ENCODE data around the gene ALG12.

Gene ALG12
- total RNA-seq: 19.0 to 38.7 reads per million in 2 experiments

DNA sequence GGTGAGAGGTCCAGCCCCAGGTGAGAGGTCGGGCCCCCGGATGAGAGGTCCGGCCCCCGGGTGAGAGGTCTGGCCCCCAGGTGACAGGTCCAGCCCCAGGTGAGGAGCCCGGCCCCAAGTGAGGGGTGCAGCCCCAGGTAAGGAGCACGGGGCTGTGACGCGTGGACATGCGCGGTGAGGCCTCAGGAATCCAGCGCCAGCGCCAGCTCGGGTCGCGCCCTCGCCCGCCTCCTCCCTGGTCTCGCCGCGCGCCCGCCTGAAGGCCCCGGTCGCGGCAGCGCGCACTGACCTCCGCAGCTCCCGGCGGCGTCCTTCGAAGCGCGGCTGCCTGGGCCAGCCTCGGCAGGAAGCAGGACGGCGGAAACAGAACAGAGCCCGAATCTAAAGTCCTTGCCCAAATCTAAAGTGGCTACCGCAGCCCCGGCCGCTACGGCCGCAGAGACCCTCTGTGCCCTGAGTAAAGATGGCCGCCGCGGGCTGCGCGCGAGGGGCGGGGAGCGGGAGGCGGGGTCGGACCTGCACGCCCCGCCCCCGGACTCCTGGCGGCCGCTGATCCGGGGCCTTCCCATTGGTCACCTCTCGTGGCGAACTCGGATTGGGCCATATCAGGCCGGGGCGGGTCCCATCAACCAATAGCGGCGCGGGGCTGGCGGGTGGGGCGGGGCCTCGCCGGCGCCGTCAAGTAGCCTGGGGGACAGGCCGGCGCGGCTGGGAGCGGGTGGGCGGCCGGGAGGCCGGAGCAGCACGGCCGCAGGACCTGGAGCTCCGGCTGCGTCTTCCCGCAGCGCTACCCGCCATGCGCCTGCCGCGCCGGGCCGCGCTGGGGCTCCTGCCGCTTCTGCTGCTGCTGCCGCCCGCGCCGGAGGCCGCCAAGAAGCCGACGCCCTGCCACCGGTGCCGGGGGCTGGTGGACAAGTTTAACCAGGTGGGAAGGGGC lies at the start of gene ALG12, which contains the start of gene CRELD2:
TSS of gene ALG12 (minus strand) at position 465 of the 937 bp plus-strand sequence. CDS start 4,673 bp downstream, outside the sequence.
TSS of gene CRELD2 (plus strand) at position 661 of the 937 bp plus-strand sequence. CDS start at position 797, 136 bp downstream.
- DNase-seq (ENCODE audit: low read depth): peak; percentile 94

GRCh38 chr22:49967706-49968208 lies 49.5 kb upstream of the ALG12 start:
- no peak for DNase-seq (ENCODE audit: low read depth)

DNA sequence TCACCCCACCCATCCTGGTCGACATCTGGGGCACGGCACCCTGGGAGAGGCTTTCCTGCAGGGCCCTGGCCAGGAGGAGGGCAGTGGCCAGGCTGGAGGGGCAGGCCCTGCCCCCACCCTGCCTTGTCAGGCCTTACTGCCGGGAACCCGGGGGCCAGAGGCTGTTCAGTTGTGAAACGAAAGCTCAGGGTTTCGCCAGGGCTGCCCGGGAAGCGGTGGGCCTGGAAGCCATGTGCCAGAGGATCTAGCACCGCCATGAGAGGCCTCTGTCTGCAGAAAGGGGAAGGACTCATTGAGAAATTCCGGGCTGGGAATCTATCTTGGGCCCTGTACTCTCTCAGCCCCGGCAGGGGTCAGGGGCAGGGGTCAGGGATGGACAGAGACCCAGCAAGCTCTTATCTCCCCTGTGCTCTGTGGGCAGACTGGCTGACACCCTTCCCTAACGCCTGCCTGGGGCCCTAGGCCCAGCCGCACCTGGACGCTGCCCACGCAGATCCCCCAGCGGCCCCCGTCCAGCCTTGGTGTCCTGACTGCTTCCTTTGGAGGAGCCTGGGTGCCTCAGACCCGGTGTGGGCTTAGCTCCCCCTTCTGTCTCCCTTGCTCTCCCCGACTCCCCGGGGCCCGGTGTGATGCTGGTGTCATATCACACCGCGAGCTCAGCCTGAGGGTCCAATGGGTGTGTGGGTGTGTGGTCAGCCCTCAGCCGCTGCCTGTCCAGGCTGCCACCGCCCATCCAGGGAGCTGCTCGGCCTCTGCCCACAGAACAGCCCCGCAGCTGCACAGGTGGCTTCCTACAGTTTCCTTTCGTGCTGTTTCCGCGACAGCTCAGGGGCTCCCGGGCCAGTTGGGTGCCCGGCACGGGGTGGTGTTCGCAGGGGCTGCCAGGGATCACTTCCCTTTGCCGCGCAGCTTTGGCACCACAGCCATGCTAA lies 48.8 kb upstream of the ALG12 start:
- DNase-seq (ENCODE audit: low read depth): no peak

GRCh38 chr22:49966041-49966773 lies 48.0 kb upstream of the ALG12 start:
- no peak for DNase-seq (ENCODE audit: low read depth)

- DNase-seq (ENCODE audit: low read depth): no peak
Observed at GRCh38 chr22:49965091-49966040, 47.1 kb upstream of the ALG12 start.

- no peak for DNase-seq (ENCODE audit: low read depth)
Observed at GRCh38 chr22:49964136-49965090, 46.2 kb upstream of the ALG12 start.

DNA sequence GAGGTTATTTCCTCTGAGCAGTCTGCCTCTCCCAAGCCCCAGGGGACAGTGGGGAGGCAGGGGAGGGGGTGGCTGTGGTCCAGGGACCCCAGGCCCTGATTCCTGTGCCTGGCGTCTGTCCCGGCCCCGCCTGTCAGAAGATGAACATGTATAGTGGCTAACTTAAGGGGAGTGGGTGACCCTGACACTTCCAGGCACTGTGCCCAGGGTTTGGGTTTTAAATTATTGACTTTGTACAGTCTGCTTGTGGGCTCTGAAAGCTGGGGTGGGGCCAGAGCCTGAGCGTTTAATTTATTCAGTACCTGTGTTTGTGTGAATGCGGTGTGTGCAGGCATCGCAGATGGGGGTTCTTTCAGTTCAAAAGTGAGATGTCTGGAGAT lies 45.4 kb upstream of the ALG12 start:
- DNase-seq (ENCODE audit: low read depth): no peak

DNA sequence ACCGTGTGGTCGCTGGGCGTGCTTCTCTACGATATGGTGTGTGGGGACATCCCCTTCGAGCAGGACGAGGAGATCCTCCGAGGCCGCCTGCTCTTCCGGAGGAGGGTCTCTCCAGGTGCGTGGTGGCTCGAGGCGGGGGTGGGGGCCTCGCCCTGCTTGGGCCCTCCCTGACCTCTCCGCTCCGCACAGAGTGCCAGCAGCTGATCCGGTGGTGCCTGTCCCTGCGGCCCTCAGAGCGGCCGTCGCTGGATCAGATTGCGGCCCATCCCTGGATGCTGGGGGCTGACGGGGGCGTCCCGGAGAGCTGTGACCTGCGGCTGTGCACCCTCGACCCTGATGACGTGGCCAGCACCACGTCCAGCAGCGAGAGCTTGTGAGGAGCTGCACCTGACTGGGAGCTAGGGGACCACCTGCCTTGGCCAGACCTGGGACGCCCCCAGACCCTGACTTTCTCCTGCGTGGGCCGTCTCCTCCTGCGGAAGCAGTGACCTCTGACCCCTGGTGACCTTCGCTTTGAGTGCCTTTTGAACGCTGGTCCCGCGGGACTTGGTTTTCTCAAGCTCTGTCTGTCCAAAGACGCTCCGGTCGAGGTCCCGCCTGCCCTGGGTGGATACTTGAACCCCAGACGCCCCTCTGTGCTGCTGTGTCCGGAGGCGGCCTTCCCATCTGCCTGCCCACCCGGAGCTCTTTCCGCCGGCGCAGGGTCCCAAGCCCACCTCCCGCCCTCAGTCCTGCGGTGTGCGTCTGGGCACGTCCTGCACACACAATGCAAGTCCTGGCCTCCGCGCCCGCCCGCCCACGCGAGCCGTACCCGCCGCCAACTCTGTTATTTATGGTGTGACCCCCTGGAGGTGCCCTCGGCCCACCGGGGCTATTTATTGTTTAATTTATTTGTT lies 44.8 kb upstream of the ALG12 start:
- DNase-seq (ENCODE audit: low read depth): no peak

DNA sequence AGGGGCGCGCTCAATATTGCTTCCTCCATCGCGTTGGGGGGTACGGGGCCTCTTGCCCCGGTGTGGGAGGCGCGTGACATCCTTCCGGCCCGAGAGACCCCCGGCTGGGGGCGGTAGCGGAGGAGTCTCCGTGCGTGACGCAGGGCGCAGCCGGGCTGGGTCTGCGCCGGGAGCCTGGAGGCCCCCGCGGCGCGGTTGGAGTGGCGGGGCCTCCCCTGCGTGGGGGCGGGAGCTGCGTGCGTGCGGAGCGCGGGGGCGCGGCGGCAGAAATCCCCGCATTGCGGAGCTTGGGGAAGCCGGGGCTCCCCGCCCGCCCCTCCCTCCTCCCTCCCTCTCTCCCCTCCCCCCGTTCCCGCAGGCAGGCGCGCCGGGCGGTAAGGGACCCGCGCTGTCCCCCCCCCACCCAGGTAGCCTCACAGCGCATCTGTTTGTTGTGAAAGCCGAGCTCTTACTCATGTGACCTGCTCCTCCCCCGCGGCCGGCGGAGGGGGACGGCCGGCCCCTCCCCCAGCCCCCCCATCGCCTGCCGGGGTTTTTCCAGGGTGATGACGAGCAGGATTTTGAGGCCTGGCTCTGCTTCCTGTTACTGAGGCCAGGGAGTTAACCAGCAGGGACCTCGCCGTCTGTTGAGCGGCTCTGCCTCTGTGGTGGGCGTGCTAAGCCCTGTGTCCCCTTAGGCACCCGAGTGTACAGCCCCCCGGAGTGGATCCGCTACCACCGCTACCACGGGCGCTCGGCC lies 43.9 kb upstream of the ALG12 start:
- peak; percentile 79 for DNase-seq (ENCODE audit: low read depth)

DNA sequence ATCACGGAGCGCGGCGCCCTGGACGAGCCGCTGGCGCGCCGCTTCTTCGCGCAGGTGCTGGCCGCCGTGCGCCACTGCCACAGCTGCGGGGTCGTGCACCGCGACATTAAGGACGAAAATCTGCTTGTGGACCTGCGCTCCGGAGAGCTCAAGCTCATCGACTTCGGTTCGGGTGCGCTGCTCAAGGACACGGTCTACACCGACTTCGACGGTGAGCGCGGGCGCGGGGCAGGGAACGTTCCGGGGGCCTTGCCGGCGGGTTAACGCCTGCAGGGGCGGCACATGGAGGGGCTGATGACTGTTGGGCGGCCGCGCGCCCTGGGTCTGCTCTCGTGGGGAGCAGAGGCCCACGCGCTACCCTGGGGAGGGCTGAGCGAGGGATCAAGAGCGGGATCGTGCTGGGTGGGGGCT lies 43.4 kb upstream of the ALG12 start:
- DNase-seq (ENCODE audit: low read depth): no peak

GRCh38 chr22:49961005-49961600 lies 42.9 kb upstream of the ALG12 start:
- no peak for DNase-seq (ENCODE audit: low read depth)

GRCh38 chr22:49960159-49961004 lies 42.1 kb upstream of the ALG12 start, which contains the start of gene PIM3:
PIM3 (plus strand) TSS chr22:49960772; CDS start chr22:49960948, 176 bp downstream.
- peak; percentile 80 for DNase-seq (ENCODE audit: low read depth)

DNA sequence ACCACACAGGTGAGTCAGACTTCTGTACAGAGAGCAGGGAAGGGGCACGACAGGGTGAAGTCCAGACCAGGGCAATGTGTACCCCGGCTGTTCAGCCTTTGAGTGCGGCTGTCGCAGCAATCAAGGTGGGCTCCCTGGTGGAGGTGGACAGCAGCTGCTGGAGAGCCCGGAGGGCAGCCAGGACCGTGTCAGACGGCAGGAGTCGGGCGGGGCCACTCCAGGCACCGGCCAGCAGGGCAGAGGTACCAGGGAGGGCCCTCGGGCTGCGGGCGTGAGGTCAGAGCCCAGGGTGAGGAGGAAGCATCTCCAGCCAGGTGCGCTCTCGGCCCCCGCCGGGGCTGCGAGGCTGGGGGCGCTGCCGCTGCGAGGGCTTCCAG lies 41.5 kb upstream of the ALG12 start:
- DNase-seq (ENCODE audit: low read depth): no peak

DNA sequence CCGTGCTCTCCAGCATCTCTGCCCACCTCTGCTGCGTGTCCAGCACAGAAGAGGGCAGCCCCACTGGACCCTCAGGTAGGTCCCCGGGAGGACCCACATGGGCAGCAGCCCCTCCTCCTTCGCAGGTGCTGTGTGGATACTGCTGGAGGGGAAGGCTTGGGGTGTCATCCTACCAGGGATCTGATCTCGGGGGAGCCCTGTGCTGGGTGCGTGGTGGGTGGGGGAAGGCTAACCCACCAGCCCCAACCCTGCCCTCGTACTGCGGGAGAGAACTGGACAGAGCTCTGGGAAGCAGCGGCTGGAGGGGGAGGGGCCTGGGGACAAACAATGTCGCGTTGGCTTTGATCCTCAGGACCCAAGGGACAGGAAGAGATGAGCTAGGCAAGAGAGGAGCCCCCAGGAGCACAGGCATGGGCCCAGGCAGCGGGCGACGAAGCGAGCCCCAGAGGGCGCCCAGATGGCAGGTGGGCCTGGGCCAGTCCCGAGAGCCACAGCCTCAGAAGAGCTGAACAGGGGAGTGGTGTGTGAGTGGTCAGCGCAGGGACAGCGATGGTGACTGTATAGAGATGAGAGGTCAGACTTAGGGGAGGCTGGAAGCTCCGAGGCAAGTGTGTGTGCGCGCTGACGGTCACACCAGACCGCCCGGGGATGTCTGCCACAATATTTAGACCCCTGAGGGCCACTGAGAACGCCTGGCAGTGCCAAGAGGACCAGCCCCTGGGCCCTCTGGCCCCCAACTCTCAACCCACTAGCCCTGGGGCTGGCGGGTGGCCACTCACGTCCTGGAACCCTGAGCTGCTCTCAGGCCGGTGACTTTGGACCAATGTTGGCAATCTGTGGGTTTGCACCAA lies 40.9 kb upstream of the ALG12 start:
- no peak for DNase-seq (ENCODE audit: low read depth)

DNA sequence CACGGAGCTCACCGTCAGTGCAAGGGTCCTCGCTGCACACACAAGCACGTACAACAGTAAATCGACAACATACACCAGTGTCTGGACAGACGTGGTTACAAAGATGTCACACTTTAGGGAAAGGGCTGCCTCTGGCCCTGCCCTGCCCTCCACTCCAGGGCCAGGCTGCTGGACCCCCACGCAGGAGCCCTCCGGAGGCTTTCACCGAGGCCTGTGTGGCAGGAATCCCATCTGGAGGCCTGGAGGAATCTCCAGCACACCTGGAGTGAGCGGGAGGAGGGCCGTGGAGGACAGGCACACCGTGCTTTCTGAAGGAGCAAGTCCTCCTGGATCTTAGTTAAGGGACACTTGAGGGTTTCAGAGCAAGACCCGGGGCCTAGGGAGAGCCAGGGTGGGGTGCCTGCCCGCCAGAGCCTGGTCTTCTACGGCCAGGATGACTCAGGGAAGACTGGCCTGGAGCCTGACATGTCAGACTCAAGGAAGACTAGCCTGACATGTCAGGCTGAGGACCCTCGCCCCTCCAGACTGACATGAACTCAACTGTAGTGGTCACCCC lies 40.2 kb upstream of the ALG12 start:
- DNase-seq (ENCODE audit: low read depth): no peak

Measured in T follicular helper cell (primary cell).